GM21737 (cell line): Measurements from ENCODE around the gene EMD.
A peak's percentile ranks its signal among the peaks of the same experiment; 100 is the strongest.

ENCODE experiments used
- ATAC-seq: cut with Tn5 transposase; IDR thresholded peaks from one replicate; pipeline ENCODE4 v1.9.1; 2021; ENCODE audit warnings: mild to moderate bottlenecking, moderate library complexity; ENCODE audit not compliant: unreplicated experiment

Gene EMD

DNA sequence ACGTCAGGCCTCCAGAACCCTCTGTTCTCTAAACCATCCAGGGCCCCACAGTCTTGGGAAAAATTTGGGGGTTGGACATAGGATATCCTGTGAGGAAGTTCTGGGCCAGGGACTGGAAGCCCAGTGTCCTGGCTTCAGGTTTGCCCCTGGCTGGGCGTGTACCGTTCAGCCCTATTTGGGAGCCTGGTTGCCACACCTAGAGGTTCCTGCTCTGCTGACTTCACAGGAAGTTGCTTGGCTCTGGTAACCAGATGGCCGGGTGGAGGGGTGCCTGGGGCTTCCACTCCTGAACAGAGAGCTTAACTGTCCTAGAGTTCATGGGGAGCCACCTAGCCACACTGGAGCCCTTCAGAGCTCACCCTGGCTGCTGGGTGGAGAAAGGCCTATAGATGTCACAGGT is 33.4 kb downstream of the EMD start:
- no peak for ATAC-seq

DNA sequence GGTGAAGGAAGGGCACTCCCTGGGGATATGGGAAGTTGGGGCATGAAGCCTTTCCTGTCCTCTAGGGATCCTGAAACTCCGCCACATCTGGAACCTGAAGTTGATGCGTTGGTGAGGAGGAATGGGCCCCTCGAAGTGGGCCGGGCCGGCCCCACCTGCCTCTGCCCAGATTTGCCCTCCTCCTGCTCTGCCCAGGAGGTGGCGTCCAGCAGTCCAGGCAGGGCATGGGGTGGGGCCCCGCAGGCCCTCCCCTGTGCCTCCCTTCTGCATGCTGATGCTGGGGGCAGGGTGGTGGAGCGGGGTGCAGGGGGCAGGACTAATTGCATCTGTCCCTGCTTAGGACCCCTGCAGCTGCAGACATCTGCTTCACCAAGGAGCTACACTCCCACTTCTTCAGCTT is 34.0 kb downstream of the EMD start:
- no peak for ATAC-seq

- no peak for ATAC-seq
Measured at GRCh38 chrX:154417157-154417556, 38.1 kb downstream of the EMD start.

DNA sequence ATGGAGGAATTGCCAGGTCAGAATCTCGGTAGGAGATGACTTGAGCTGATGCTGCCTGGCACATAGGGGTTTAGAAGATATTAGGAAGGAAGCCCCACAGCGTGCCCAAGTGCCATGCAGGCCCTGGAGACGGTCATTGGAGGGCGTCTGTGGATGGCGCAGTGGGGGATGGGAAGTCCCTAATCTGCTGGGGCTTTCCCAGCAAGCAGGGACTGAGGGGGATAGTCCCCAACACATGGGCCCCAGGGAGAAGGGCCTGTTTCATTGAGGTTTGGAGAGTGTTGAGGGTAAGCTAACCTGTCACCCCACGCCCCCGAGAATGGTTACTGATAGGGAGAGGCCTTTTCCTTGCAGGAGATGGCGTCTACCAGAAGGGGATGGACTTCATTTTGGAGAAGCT is 40.1 kb downstream of the EMD start:
- ATAC-seq: no peak

- no peak for ATAC-seq
Measured at GRCh38 chrX:154419688-154420401, 40.8 kb downstream of the EMD start.

DNA sequence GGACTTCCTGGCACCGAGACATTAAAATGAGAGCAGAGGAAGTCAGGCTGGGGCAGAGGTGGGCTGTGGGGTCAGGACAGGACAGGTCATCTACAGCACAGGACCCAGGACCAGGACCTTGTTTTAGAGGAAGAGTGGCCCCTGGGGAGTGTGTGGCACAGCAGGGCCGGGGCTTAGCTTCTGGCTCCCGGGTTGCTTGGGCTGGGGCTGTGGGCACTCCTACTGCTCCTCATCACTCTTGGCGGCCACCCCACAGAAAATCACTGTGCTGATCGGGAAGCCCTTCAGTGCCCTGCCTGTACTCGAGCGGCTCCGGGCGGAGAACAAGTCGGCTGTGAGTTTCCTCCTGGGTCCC is 41.3 kb downstream of the EMD start:
- ATAC-seq: no peak

DNA sequence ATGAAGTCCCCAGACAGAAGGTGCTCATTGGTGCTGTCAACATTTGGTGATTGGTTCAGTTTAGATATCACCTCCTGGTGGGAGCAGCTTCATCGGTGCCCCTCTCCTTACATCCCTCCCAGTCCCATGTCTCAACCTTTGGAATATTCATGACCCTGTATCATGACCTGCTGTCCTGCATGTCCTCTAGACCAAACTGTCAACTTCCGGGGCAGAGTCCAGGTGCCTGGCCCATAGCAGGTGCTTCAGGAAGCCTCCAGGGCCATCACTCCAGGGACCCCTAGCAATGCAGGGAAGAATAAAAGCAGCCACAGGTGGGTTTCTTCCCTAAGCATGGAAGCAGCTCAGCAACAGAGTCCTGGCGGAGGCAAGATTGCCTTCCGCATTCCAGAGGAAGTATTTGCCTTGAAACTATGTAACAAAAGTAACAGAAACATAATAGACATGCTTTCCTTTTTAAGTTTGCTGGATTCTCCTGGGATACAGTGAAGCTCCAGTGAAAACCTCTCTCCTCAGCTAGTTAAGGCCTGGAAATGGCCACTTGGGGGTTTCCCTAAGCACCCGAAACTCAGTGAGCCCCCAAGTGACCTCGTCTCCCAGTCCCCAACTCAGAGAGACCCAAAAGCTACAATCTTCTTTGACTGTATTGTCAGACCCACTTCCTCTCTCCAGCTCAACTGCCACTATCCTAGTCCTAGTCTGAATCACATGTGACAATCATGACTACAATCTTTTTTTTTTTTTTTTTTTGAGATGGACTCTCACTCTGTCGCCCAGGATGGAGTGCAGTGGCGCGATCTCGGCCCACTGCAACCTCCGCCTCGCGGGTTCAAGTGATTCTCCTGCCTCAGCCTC is 48.0 kb downstream of the EMD start:
- ATAC-seq: no peak

DNA sequence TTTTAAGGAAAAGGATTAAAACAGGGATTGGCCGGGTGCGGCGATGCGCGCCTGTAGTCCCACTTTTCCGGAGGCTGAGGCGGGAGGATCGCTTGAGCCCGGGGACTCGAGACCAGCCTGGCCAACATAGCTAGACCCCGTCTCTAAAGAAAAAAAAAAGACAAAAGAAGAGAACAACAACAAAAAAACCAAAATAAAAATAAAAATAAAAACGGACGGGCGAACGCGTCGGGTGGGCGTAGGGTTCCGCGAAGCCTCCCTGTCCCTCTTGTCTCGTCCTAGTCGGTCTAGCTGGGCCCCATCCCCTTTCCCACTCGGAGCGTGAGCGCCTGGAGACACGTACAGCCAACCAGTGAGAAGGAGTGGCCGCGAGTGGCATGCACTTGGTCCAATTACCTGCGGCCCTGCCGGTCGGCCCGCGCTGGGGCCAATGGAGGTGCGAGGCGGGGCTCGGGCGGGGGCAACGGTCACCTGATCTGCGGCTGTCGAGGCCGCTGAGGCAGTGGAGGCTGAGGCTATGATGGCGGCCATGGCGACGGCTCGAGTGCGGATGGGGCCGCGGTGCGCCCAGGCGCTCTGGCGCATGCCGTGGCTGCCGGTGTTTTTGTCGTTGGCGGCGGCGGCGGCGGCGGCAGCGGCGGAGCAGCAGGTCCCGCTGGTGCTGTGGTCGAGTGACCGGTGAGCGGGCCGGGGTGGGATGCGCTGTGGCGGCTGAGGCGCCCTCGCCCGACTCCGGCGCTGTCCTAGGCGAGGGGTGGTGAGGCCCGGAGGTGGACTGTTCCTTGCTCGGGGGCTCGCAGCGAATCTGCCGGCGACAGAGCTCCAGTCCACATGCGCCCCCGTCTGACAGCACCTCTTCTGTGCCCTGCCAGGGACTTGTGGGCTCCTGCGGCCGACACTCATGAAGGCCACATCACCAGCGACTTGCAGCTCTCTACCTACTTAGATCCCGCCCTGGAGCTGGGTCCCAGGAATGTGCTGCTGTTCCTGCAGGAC is 49.4 kb downstream of the EMD start, which contains the start of gene ATP6AP1:
TSS of gene ATP6AP1 (plus strand) at position 502 of the 996 bp plus-strand sequence. CDS start at position 518, 16 bp downstream.
- peak; percentile 96 for ATAC-seq

DNA sequence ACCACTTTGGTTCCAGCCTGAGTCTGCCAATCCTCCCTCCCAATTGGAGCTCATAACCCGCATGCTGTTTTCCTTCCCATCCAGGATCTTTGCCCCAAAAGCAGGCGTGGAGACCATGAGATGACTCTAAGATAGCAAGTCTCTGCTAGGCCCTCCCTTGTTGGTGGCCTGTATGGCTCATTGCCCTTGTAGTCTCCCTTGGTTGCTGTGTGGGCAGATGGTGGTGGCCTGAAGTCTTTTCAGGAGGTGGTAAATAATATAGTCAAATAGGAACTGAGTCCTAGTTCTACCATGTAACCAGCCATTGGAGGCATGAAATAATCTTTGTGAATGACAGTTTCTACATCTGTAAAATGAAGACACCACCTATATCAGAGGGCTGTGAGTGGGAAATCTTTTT is 50.6 kb downstream of the EMD start:
- no peak for ATAC-seq

DNA sequence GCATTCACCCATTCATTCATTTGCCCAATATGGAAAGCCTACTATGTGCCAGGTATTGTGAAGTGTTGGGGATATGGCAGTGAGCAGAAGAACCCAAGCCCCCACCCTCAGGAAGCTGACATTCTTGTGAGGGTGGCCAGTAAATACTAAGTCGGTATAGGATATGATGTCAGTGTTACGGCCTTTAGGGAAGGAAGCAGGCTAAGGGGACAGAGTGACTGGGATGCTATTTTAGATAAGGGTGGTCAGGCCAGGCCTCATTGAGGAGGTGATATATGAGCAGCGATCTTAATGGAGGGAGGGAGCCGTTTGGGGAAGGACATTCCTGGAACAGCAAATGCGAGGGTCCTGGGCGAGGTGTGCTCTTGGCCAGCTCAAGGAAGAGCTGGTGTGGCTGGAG is 51.4 kb downstream of the EMD start:
- no peak for ATAC-seq

DNA sequence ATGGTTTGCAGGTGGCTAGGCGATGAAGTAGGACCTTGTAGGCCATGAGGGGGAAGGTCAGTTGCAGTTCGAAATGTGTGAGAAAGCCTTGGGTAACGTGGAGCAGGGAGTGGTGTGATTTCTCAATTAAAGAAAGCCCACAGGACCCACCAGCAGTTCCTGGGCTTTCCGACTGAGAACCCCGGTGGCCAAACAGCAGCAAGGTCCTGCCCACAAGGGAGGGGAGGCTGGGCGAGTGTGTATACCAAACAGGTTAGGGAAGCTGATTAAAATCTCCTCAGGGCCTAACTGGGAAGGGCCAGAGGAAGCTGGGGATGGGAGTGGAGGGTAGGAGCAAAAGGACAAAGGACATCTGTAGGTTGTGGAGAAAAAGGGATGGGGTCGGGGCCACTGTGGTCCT is 51.8 kb downstream of the EMD start:
- no peak for ATAC-seq
